Retina (tissue), 1 donor: ENCODE measurements around the gene VPS51.

ENCODE experiments used
- DNase-seq: peaks from one replicate; pipeline ENCODE4 v3.0.0-alpha.2; 2016

Gene VPS51

GRCh38 chr11:65095974-65096806 lies at the start of gene VPS51:
Gene VPS51 (plus strand): TSS chr11:65096214. CDS start chr11:65096251, 37 bp downstream.
- peak; percentile 98 for DNase-seq

- peak; percentile 41 for DNase-seq
Measured at GRCh38 chr11:65047581-65048422, 48.2 kb upstream of the VPS51 start.

GRCh38 chr11:65051398-65051858 lies 44.6 kb upstream of the VPS51 start:
- DNase-seq = no peak

GRCh38 chr11:65053827-65054508 lies 42.0 kb upstream of the VPS51 start:
- DNase-seq = no peak

DNA sequence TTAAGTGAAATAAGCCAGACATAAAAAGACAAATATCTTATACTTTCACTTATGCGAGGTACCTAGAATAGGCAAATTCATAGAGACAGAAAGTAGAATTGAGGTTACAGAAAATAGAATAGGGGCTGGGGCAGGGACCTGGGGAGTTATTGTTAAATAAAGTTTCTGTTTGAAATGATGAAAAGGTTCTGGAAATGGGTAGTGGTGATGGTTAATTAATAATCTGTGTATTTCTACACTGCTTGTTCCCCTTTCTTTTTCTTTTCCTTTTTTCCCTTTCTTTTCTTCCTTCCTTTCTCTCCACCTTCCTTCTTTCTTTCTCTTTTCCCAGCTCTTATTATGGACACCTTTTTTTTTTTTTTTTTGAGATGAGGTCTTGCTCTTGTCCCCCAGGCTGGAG lies 40.5 kb upstream of the VPS51 start:
- DNase-seq = no peak

DNA sequence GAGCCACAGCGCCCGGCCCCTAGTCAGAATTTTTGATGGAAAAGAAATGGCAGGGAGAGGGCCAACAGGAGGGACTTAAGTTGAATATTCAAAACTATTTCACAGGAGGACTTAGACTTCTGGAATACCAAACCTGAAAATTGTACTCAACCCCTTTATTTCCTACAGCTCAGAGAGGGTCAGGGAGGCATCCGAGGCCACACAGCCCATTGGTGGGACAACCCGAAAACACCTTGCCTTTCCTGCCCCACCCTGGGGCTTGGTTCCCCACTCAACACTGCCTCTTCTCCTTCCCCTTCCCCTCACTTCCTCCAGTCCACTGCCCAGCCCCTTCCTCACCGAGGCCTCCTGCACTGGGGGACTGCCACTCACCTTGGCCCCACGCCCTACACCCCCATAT lies 39.0 kb upstream of the VPS51 start:
- no peak for DNase-seq

DNA sequence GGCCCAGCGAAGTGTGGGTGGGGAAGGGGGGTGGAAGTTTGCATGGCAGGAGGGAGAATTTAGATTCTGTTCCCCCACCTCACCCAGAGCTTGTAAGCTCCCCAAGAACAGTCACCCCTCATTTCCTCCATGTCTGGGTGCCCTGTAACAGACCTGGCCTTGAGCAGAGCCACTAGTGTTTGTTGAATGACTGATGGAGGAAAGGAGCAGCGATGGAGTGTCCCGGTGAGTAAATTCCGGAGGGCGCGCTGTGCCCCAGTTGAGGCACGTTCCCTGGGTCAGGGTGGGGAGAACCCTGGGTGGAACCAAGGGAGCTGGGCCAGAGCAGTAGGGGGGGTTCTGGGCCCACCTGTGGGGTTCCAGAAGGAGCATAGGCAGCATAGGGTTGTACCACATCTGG lies 38.5 kb upstream of the VPS51 start:
- no peak for DNase-seq

DNA sequence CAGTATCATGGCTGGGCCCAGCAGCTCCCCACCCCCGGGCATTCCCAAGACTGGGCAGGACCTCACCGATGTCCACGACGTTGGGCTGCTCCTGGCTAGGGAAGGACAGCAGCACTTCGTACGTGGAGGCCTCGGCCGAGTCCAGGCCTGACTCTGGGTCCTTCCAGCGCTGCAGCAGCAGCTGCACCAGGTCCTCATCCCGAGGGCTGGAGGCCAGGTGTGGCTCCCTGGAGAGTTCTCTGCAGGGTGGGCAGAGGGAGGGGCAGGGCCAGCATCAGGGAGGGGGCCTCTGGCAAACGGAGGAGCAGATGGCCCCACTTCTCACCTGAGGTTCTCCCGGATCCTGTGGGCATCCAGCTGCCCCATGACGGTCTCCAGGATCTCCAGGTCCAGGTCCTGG lies 38.0 kb upstream of the VPS51 start:
- no peak for DNase-seq

DNA sequence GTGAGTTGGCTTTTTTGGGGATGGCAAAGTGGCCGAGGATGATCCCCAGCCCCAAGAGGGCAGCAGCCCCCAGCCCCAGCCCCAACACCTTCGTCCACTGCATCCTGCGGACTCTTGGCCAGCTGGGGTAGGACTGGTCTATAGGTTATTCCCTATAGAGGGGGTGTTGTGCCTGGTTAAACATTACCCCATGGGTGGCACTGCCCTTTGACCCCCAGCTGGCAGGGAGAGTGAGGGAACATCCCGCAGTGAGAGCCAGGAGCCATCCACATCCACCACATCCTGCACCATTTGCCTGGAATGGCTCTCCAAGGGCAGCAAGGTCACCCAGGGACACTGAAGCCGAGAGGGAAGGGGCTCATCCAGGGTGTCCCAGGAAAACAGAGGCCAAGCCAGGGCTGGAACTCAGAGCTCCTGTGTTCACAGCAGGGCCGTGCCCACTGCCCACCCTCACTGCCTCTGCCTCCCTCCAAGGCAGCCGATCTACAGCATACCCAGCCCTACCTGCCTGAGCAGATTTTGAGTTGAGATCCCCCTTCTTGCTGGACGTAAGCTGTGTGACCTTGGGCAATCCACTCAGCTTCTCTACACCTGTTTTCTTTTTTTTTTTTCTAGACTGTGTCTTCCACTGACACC lies 37.5 kb upstream of the VPS51 start, which contains the start of gene NAALADL1:
NAALADL1 (minus strand) TSS at position 135 of the 636 bp plus-strand sequence; CDS start at position 103, 32 bp downstream.
- DNase-seq = no peak

DNA sequence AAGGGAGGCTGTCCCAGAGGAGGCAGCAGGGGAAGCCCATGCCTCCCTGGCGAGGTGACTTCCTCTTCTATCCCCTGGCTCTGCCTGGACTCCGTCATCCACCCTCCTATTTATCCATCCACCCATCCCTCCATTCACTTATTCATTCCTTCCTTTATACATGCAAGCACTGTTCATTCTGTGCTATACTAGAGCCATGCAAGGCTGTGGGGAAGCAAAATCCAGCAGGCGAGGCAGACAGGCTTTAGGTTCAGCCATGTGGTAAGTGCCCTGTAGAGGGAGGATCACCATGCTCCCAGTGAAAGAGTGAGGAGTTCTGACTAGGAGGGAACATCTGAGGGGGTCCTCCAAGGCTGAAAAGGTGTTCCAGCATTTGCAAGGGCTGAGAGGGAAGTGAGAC lies 36.5 kb upstream of the VPS51 start:
- DNase-seq = no peak

DNA sequence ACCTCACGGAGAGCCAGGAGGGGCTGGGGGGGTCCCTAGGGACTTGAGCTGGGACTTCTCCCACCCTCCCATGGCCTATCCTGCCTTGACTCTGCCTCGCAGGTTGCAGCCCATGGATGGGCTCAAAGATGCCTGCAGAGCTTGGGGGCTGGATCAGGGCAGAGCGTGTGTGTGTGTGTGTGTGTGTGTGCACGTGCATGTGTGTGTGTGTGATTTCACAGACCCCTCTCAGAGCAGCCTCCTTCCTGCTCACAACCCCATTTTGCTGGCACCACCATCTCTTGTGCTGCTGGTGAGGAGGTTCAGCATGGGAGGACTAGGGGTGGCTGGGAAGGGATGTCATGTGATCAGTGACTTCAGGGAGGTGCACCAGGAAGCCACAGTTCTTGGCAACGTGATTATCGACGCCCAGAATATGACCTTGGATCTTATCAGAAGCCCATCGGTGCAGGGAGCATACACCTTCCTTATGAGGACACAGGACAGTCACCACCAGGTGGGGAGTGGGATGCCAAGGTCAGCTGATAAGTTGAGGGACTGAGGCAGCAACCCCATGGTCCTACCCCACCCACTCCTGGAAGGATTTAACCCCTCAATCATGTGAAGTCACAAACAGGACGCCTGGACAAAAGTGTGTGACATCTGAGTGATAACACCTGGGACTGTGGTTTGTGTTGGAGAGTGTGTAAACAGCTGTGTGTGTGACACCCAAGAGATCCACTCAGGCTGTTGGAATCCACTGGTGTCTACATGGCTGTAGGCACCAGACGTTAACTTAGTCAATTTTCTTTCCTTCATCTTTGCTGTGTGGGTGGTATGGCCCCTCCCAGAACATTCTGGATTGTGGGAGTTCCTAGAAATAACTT lies 35.8 kb upstream of the VPS51 start:
- DNase-seq = no peak

GRCh38 chr11:65060913-65061408 lies 35.1 kb upstream of the VPS51 start:
- DNase-seq = no peak

DNA sequence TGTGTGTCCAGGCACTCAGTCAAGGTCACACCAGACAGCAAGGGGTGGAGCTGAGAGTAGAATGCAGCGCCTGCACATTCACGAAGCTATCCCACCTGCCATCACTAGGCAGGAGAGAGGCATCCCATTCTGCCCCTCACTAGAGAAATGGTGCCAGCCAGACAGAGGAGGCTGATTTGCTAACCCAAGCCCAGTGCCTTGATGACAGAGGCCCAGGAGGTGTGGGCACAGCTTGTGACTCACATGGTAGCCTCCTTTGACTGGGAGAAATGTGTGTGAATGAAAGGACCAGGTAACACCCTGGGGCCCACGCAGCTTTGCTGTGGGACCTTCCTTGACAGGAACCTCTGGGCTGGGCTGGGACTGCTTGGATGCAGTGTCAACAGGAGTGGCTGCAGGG lies 32.5 kb upstream of the VPS51 start:
- DNase-seq = no peak

GRCh38 chr11:65064847-65065240 lies 31.2 kb upstream of the VPS51 start:
- no peak for DNase-seq

DNA sequence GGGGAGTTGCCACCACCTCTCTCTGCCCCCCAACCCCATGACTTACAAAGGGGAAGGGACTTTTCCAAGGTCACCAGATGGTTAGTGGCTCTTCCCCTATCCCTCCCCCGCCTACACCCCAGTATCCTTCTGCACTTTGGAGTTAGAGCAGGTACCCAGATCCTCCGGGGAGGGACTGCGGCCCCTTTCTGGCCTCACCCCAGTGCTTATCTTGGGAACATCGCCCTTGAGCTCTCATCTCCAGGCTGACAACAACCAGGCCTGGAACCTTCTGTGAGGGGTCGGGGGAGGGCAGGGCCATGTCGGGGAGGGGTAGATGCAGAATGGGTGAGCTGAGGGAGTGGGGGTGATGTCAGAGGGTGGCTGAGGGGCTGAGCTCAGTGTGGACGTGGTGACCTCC lies 30.2 kb upstream of the VPS51 start:
- no peak for DNase-seq

DNA sequence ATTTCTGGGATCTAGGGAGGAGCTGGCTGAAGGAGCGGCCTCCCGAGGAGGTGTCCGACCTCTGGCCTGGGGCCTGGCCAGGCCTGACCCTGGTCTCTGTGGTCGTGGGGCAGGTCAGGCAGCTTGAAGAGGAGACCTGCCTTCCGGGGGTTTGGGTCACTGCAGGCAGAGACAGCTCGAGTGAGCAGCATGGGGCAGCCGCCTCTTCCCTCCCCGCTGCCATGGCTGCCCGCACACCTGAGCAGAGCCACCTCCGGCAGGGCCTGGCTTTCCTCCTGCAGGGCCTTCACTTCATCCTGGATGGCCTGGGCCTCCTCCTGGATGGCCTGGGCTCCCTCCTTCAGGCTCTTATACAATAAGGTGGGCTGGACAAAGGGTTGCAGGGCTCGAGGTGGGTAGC lies 29.7 kb upstream of the VPS51 start:
- no peak for DNase-seq

DNA sequence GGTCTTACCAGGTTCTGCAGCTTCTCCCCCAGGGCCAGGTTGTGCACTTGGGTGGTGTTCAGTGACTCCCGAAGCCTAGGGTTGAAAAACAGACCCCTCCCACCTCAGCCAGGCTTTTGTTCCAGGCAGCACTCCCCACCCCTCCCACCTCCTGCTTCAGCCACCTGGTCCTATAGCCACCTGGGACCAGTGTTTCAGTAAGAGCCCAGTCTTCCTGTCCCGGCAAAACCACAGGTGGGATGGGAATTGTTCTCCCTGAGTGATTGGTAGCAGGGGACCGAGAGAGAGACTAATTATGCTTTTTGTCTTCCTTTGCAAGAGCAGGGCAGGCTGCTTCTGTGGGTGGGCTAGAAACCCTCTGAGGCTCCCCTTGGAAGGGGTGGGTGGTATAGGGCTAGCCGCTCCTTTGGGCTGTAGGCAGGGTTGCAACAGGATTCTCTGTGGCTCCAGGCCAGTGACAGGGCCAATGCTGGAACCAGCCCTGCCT lies 29.2 kb upstream of the VPS51 start:
- DNase-seq = no peak

DNA sequence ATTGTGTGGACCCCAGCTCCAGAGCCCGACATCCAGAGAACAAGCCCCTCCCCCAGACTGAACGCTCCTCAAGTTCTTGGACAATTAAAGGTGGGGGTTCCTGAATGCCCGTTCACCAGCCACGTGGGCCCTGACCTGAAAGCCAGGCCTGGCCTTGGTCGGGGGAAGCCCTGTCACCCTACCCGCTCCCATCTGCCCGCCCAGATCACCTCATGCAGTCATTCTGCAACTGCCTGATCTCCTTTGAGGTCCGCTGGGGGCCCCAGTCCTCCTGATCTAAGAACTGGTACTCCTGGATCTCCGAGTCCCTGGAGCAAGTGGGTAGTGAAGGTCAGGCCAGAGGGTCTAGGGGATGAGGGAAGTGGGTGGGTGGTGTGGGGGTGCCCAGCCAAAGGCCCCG lies 28.6 kb upstream of the VPS51 start:
- DNase-seq = no peak

DNA sequence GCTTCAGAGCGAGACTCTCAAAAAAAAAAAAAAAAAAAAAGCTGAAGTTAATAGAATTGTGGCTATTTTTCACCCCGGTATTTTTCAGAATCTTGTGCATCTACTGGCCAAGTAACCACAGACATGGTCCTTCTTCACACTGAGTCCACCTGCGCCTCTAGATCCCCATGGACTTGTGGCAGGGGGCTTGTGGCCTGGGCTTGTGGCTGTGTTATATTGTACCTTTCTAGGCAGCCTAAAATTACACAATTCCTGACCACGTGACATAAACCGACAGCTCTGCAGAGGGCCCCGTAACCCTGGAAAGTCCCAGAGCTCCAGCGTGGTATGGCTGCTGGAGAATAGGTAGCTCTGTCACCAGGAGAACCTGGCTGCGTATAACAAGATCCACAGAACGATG lies 26.8 kb upstream of the VPS51 start:
- DNase-seq = no peak

DNA sequence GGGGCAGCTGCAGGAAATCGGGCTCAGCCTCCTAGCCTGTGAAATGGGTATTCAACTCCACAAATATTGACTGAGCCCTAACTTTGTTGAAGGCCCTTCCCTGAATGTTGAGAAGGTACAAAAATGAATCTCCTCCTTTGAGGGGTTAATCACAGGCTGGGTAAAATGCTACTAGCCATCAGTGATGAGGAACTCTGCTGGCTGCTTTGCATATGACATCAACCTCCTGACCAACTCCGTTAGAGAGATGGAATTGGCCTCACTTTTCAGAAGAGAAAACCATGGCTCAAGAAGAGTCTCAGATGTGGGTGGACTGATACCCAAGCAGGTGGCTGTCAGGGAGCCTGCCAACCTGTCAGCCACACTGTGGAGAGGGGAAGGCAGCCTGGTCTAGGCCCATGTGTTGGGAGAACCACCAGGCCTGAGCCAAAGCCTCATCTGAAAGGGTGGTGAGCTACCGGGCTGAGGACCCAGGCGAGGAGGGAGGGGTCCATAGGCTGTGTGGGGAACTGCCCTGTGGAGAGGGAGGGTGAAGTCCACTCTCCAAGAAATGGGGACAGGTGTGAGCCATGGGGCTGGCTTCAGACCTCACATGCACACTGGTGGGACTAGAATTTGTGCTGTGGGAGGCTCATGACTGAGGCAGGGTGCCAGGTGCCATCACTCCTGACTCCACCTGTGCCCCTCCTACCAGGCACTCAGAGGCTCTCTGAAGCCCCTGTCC lies 23.9 kb upstream of the VPS51 start:
- no peak for DNase-seq

GRCh38 chr11:65072631-65072966 lies 23.4 kb upstream of the VPS51 start:
- no peak for DNase-seq
